OCI-LY3 (cell line): ENCODE data around the gene ANXA4.

Source experiments
- EZH2phosphoT487 ChIP-seq: fragments of 200-600 bp; shearing (Covaris generic); IDR thresholded peaks from 2 replicates; pipeline ENCODE4 v1.6.1; 2018; ENCODE audit warnings: antibody characterized with exemption, mixed run types, low read depth
- TF ChIP-seq, protein P1 (sequence below): fragments of 200-600, 300-600 bp; sonication (generic); IDR thresholded peaks from 2 replicates; pipeline ENCODE4 v1.5.1; 2014; ENCODE audit warnings: antibody characterized with exemption, low read length, low read depth

DNA sequence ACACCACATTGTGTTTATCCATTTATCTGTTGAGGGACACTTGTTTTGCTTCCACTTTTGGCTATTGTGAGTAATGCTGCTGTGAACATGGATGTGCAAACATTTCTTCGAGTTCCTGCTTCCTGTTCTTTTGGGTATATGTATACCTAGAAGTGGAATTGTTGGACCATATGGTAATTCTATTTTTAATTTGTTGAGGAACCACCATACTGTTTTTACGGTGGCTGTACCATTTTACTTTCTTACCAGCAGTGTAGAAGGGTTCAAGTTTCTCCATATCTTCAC, 23.1 kb downstream of the ANXA4 start:
- TF ChIP-seq, protein P1, sequence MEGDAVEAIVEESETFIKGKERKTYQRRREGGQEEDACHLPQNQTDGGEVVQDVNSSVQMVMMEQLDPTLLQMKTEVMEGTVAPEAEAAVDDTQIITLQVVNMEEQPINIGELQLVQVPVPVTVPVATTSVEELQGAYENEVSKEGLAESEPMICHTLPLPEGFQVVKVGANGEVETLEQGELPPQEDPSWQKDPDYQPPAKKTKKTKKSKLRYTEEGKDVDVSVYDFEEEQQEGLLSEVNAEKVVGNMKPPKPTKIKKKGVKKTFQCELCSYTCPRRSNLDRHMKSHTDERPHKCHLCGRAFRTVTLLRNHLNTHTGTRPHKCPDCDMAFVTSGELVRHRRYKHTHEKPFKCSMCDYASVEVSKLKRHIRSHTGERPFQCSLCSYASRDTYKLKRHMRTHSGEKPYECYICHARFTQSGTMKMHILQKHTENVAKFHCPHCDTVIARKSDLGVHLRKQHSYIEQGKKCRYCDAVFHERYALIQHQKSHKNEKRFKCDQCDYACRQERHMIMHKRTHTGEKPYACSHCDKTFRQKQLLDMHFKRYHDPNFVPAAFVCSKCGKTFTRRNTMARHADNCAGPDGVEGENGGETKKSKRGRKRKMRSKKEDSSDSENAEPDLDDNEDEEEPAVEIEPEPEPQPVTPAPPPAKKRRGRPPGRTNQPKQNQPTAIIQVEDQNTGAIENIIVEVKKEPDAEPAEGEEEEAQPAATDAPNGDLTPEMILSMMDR: no peak
- TF ChIP-seq EZH2phosphoT487: no peak
